Measurements from ENCODE around the gene TBL1XR1.

TBL1XR1 gene

GRCh38 chr3:177124882-177125281 lies 72.4 kb downstream of the TBL1XR1 start:
- H3K27ac Mint-ChIP-seq, result peak overlapping the region; percentile 66
- H3K36me3 Mint-ChIP-seq, result peaks cover 12% of the 10 kb centered on the region
- H3K4me3 Mint-ChIP-seq, result peak overlapping the region; percentile 23
- H3K9me3 Mint-ChIP-seq, result no peaks in the 10 kb centered on the region
- no peaks in the 10 kb centered on the region for H3K27me3 Mint-ChIP-seq
- peaks cover 90% of the 10 kb centered on the region for H3K4me1 Mint-ChIP-seq

- peaks cover 88% of the 10 kb centered on the region for H3K4me1 Mint-ChIP-seq
- H3K9me3 Mint-ChIP-seq, result no peaks in the 10 kb centered on the region
- H3K27me3 Mint-ChIP-seq, result no peaks in the 10 kb centered on the region
- peak overlapping the region; percentile 31 for H3K4me3 Mint-ChIP-seq
- H3K36me3 Mint-ChIP-seq, result peaks cover 10% of the 10 kb centered on the region
- H3K27ac Mint-ChIP-seq, result peak overlapping the region; percentile 66
Observed at GRCh38 chr3:177123822-177124221, 73.5 kb downstream of the TBL1XR1 start.

- Mint-ChIP-seq H3K27me3 (no peaks in the 10 kb centered on the region), H3K9me3 (no peaks in the 10 kb centered on the region), H3K4me3 (no peak overlapping the region), H3K36me3 (peaks cover under 1% of the 10 kb centered on the region), H3K4me1 (peaks cover 89% of the 10 kb centered on the region), H3K27ac (peak overlapping the region; percentile 10)
Observed at GRCh38 chr3:177122183-177122856, 75.0 kb downstream of the TBL1XR1 start.

- peaks cover 3% of the 10 kb centered on the region for H3K36me3 Mint-ChIP-seq
- peak overlapping the region; percentile 48 for H3K27ac Mint-ChIP-seq
- no peak overlapping the region for H3K4me3 Mint-ChIP-seq
- H3K9me3 Mint-ChIP-seq, result peaks cover 4% of the 10 kb centered on the region
- H3K27me3 Mint-ChIP-seq, result no peaks in the 10 kb centered on the region
- peaks cover 89% of the 10 kb centered on the region for H3K4me1 Mint-ChIP-seq
Observed at GRCh38 chr3:177119829-177120228, 77.5 kb downstream of the TBL1XR1 start.

GRCh38 chr3:177114253-177114652 lies 83.0 kb downstream of the TBL1XR1 start:
- H3K27me3 Mint-ChIP-seq, result no peaks in the 10 kb centered on the region
- H3K27ac Mint-ChIP-seq, result no peak overlapping the region
- peaks cover 10% of the 10 kb centered on the region for H3K36me3 Mint-ChIP-seq
- H3K4me1 Mint-ChIP-seq, result peaks cover 81% of the 10 kb centered on the region
- peaks cover 4% of the 10 kb centered on the region for H3K9me3 Mint-ChIP-seq
- H3K4me3 Mint-ChIP-seq, result no peak overlapping the region

- H3K36me3 Mint-ChIP-seq, result peaks cover 10% of the 10 kb centered on the region
- H3K9me3 Mint-ChIP-seq, result peaks cover 4% of the 10 kb centered on the region
- peaks cover 79% of the 10 kb centered on the region for H3K4me1 Mint-ChIP-seq
- no peak overlapping the region for H3K4me3 Mint-ChIP-seq
- peak overlapping the region; percentile 51 for H3K27ac Mint-ChIP-seq
- no peaks in the 10 kb centered on the region for H3K27me3 Mint-ChIP-seq
Observed at GRCh38 chr3:177111541-177111949, 85.7 kb downstream of the TBL1XR1 start.

GRCh38 chr3:177110895-177111294 lies 86.4 kb downstream of the TBL1XR1 start:
- Mint-ChIP-seq H3K4me1 (peaks cover 79% of the 10 kb centered on the region), H3K9me3 (no peaks in the 10 kb centered on the region), H3K27me3 (no peaks in the 10 kb centered on the region), H3K4me3 (no peak overlapping the region), H3K36me3 (peaks cover 7% of the 10 kb centered on the region), H3K27ac (peak overlapping the region; percentile 90)

- H3K27me3 Mint-ChIP-seq, result no peaks in the 10 kb centered on the region
- H3K36me3 Mint-ChIP-seq, result peaks cover 7% of the 10 kb centered on the region
- H3K4me3 Mint-ChIP-seq, result peak overlapping the region; percentile 53
- H3K27ac Mint-ChIP-seq, result peak overlapping the region; percentile 90
- H3K9me3 Mint-ChIP-seq, result no peaks in the 10 kb centered on the region
- H3K4me1 Mint-ChIP-seq, result peaks cover 79% of the 10 kb centered on the region
Observed at GRCh38 chr3:177110386-177110785, 86.9 kb downstream of the TBL1XR1 start.

GRCh38 chr3:177109688-177110330 lies 87.5 kb downstream of the TBL1XR1 start:
- H3K27me3 Mint-ChIP-seq, result no peaks in the 10 kb centered on the region
- H3K9me3 Mint-ChIP-seq, result no peaks in the 10 kb centered on the region
- H3K36me3 Mint-ChIP-seq, result peaks cover 7% of the 10 kb centered on the region
- peak overlapping the region; percentile 53 for H3K4me3 Mint-ChIP-seq
- H3K27ac Mint-ChIP-seq, result peak overlapping the region; percentile 36
- peaks cover 81% of the 10 kb centered on the region for H3K4me1 Mint-ChIP-seq

- Mint-ChIP-seq H3K9me3 (no peaks in the 10 kb centered on the region), H3K27ac (no peak overlapping the region), H3K36me3 (peaks cover 5% of the 10 kb centered on the region), H3K4me3 (no peak overlapping the region), H3K4me1 (peaks cover 90% of the 10 kb centered on the region), H3K27me3 (no peaks in the 10 kb centered on the region)
Observed at GRCh38 chr3:177108648-177109047, 88.6 kb downstream of the TBL1XR1 start.

- no peak overlapping the region for H3K4me3 Mint-ChIP-seq
- H3K27ac Mint-ChIP-seq, result no peak overlapping the region
- H3K27me3 Mint-ChIP-seq, result no peaks in the 10 kb centered on the region
- H3K4me1 Mint-ChIP-seq, result peaks cover 84% of the 10 kb centered on the region
- no peaks in the 10 kb centered on the region for H3K9me3 Mint-ChIP-seq
- no peaks in the 10 kb centered on the region for H3K36me3 Mint-ChIP-seq
Observed at GRCh38 chr3:177107461-177108239, 89.6 kb downstream of the TBL1XR1 start.

GRCh38 chr3:177106594-177106993 lies 90.7 kb downstream of the TBL1XR1 start:
- no peak overlapping the region for H3K27ac Mint-ChIP-seq
- no peaks in the 10 kb centered on the region for H3K9me3 Mint-ChIP-seq
- H3K36me3 Mint-ChIP-seq, result peaks cover 2% of the 10 kb centered on the region
- no peak overlapping the region for H3K4me3 Mint-ChIP-seq
- peaks cover 82% of the 10 kb centered on the region for H3K4me1 Mint-ChIP-seq
- H3K27me3 Mint-ChIP-seq, result no peaks in the 10 kb centered on the region

GRCh38 chr3:177106184-177106583 lies 91.1 kb downstream of the TBL1XR1 start:
- Mint-ChIP-seq H3K36me3 (peaks cover 2% of the 10 kb centered on the region), H3K27ac (no peak overlapping the region), H3K27me3 (no peaks in the 10 kb centered on the region), H3K4me3 (no peak overlapping the region), H3K9me3 (no peaks in the 10 kb centered on the region), H3K4me1 (peaks cover 78% of the 10 kb centered on the region)

- Mint-ChIP-seq H3K4me1 (peaks cover 76% of the 10 kb centered on the region), H3K4me3 (peak overlapping the region; percentile 35), H3K36me3 (peaks cover 2% of the 10 kb centered on the region), H3K27ac (no peak overlapping the region), H3K9me3 (no peaks in the 10 kb centered on the region), H3K27me3 (no peaks in the 10 kb centered on the region)
Observed at GRCh38 chr3:177105623-177106022, 91.7 kb downstream of the TBL1XR1 start.

GRCh38 chr3:177104299-177104992 lies 92.8 kb downstream of the TBL1XR1 start:
- Mint-ChIP-seq H3K27ac (peak overlapping the region; percentile 59), H3K4me1 (peaks cover 65% of the 10 kb centered on the region), H3K4me3 (no peak overlapping the region), H3K36me3 (peaks cover 2% of the 10 kb centered on the region), H3K9me3 (no peaks in the 10 kb centered on the region), H3K27me3 (no peaks in the 10 kb centered on the region)
